ENCODE results near the gene RHBDD1. TPM values are rescaled to one million over a fixed set of nuclear protein-coding genes. Genes with fewer than 3 reads are reported as not detected.

RHBDD1 gene
- total RNA-seq, 1 donor from 2014 or later, result 21.9 TPM

- no peak for DNase-seq (ENCODE audit: low spot score)
- H3K4me1 Mint-ChIP-seq (ENCODE audit: unreplicated experiment), result peaks cover 5% of the 10 kb centered on the region
These were observed 13.5 kb downstream of the RHBDD1 start for GRCh38 chr2:226849349-226849748.

GRCh38 chr2:226850024-226850423 lies 14.2 kb downstream of the RHBDD1 start:
- no peak overlapping the region for H3K4me3 Mint-ChIP-seq (ENCODE audit: unreplicated experiment)
- H3K36me3 Mint-ChIP-seq (ENCODE audit: low read depth, unreplicated experiment), result no peaks in the 10 kb centered on the region
- H3K27me3 Mint-ChIP-seq (ENCODE audit: unreplicated experiment), result no peaks in the 10 kb centered on the region
- DNase-seq (ENCODE audit: low spot score), result no peak
- H3K9me3 Mint-ChIP-seq (ENCODE audit: unreplicated experiment), result no peaks in the 10 kb centered on the region
- peaks cover 5% of the 10 kb centered on the region for H3K4me1 Mint-ChIP-seq (ENCODE audit: unreplicated experiment)
- TF ChIP-seq CTCF (IDR thresholded peaks at IDR 0.05; ENCODE audit: unreplicated experiment), result no peak
- H3K27ac Mint-ChIP-seq (ENCODE audit: unreplicated experiment), result no peak overlapping the region

More at GRCh38 chr2:226849349-226849748, 13.5 kb downstream of the RHBDD1 start:
- Mint-ChIP-seq H3K27ac (ENCODE audit: unreplicated experiment) (no peak overlapping the region), H3K36me3 (ENCODE audit: low read depth, unreplicated experiment) (no peaks in the 10 kb centered on the region), H3K4me3 (ENCODE audit: unreplicated experiment) (no peak overlapping the region), H3K9me3 (ENCODE audit: unreplicated experiment) (no peaks in the 10 kb centered on the region), H3K27me3 (ENCODE audit: unreplicated experiment) (no peaks in the 10 kb centered on the region)
- no peak for TF ChIP-seq CTCF (IDR thresholded peaks at IDR 0.05; ENCODE audit: unreplicated experiment)

- Mint-ChIP-seq H3K36me3 (ENCODE audit: low read depth, unreplicated experiment) (no peaks in the 10 kb centered on the region), H3K4me1 (ENCODE audit: unreplicated experiment) (peaks cover 5% of the 10 kb centered on the region), H3K9me3 (ENCODE audit: unreplicated experiment) (no peaks in the 10 kb centered on the region), H3K27ac (ENCODE audit: unreplicated experiment) (no peak overlapping the region), H3K27me3 (ENCODE audit: unreplicated experiment) (no peaks in the 10 kb centered on the region), H3K4me3 (ENCODE audit: unreplicated experiment) (no peak overlapping the region)
- no peak for TF ChIP-seq CTCF (IDR thresholded peaks at IDR 0.05; ENCODE audit: unreplicated experiment)
- DNase-seq (ENCODE audit: low spot score), result no peak
These were observed 19.9 kb downstream of the RHBDD1 start for GRCh38 chr2:226855787-226856186.

DNA sequence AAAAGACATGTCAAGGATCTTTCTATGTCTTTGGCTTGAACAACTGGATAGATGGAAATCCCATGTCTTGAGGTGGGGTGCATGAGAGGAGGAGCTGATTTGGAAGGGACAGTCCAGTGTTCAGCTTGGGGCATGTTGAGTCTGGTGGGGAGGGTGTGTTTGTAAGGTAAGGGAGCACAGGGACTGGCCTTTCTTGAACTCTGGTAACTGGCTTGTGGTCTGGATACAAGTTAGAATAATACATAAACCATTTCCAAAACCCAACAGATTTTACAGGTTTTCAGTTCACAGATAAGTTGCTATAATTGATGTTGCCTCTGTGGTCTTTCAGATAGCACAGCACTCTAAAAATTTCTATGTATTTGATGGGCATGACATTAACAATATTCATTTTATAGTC lies 24.2 kb downstream of the RHBDD1 start:
- Mint-ChIP-seq H3K4me3 (ENCODE audit: unreplicated experiment) (no peak overlapping the region), H3K9me3 (ENCODE audit: unreplicated experiment) (no peaks in the 10 kb centered on the region), H3K36me3 (ENCODE audit: low read depth, unreplicated experiment) (peaks cover 1% of the 10 kb centered on the region), H3K4me1 (ENCODE audit: unreplicated experiment) (no peaks in the 10 kb centered on the region), H3K27me3 (ENCODE audit: unreplicated experiment) (no peaks in the 10 kb centered on the region), H3K27ac (ENCODE audit: unreplicated experiment) (no peak overlapping the region)
- no peak for TF ChIP-seq CTCF (IDR thresholded peaks at IDR 0.05; ENCODE audit: unreplicated experiment)
- no peak for DNase-seq (ENCODE audit: low spot score)

DNA sequence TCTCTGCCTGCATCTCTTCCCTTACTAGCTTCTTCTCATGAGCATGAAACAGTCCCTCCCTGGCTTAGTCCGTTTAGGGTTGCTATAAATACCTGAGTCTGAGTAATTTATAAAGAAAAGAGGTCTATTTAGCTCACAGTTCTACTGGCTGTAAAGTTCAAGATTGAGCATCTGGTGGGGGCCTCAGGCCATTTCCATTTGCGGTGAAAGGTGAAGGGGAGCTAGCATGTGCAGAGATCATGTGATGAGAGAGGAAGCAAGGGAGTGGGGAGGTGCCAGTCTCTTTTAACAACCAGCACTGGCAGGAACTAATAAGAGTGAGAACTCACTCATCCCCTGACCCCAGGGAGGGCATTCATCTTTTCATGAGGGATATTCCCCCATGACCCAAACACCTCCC lies 26.8 kb downstream of the RHBDD1 start:
- no peak for TF ChIP-seq CTCF (IDR thresholded peaks at IDR 0.05; ENCODE audit: unreplicated experiment)
- peaks cover 6% of the 10 kb centered on the region for H3K36me3 Mint-ChIP-seq (ENCODE audit: low read depth, unreplicated experiment)
- H3K4me3 Mint-ChIP-seq (ENCODE audit: unreplicated experiment), result no peak overlapping the region
- H3K9me3 Mint-ChIP-seq (ENCODE audit: unreplicated experiment), result no peaks in the 10 kb centered on the region
- no peak overlapping the region for H3K27ac Mint-ChIP-seq (ENCODE audit: unreplicated experiment)
- no peaks in the 10 kb centered on the region for H3K27me3 Mint-ChIP-seq (ENCODE audit: unreplicated experiment)
- peaks cover 8% of the 10 kb centered on the region for H3K4me1 Mint-ChIP-seq (ENCODE audit: unreplicated experiment)
- no peak for DNase-seq (ENCODE audit: low spot score)
